Caki2 (cell line): ENCODE measurements around the gene AIFM1. TPM values are rescaled to one million over a fixed set of nuclear protein-coding genes. Genes with fewer than 3 reads are reported as not detected.

ENCODE experiments used
- DNase-seq: peaks from one replicate; pipeline ENCODE4 v3.0.0-alpha.2; 2015; ENCODE audit warnings: low read depth
- in situ Hi-C: cut with HindIII; loops from 2 replicates; pipeline ENCODE4 v1.10.0; 2016; ENCODE audit warnings: low sequenced_read_pairs, low pct_unique_long_range_greater_than_20kb, mixed read lengths
- total RNA-seq: library from RNA; depleted of rRNA; stranded (reverse); fragments of >200 nt; shearing (Covaris generic); gene quantifications from 2 replicates; pipeline ENCODE4 v1.2.3, GENCODE V29; 2014; ENCODE audit warnings: low replicate concordance; rRNA removed

AIFM1 gene
- 29.7 and 39.0 TPM in 2 replicates for total RNA-seq

DNA sequence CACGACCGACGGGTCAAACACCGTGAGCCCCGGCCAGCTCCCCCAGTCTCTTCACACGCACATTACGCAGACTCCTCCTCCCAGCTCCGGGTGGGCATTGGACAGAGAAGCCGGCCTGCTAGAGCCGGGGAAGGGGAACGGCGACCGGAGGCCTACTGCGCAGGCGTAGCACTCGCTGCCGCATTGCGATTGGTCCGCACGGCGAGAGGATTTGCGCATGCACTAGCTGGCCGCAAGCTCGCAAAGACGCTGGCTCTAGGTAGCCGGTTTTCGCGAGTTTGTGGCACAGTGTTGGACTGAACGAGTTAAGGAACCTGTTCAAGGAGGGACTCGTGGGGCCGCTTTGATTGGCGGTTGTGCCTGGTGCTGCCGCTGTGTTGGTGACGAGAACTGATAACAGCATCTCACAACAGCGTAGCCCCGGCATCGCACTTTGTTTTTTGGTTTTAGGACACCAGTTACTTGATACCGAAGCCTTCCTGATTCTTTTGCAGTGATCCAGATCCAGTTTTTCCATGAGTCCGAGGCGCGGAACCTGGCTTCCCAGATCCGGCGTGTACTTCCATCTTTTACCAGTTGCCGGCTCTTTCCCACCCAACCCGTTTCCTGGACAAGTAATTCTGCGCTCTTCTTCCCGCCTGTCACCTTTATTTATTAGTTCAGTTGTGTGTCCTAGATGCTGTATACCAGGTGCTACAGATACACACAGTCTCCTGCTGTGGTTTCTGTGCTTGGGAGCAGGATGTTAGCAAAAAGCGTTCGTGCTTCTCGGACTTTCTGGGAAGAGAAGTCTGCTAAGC lies at the start of gene AIFM1:
AIFM1 (minus strand) TSS at position 139 of the 800 bp plus-strand sequence. CDS start 185 bp downstream, outside the sequence.
- in situ Hi-C loops: no loop called here
- DNase-seq: peak; percentile 93

DNA sequence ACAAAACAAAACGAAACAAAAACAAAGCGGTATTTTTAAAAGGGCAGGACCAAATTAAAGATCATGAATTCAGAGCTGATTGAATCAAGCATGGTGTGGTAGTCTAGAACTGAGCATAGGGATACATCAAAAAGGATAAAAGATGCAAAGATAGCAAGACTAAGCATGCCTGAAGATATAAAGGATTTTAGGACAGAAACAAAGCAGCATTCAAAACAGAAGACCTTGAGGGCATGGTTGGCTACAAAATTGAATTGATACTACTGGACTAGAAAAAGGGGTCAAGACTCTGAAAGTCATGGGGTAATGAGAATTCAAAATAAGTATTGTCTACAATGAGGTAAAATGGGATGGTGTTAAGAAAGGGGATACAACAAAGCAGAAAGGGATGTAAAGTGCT lies 47.7 kb upstream of the AIFM1 start:
- DNase-seq: no peak
- in situ Hi-C loops: no loop called here

DNA sequence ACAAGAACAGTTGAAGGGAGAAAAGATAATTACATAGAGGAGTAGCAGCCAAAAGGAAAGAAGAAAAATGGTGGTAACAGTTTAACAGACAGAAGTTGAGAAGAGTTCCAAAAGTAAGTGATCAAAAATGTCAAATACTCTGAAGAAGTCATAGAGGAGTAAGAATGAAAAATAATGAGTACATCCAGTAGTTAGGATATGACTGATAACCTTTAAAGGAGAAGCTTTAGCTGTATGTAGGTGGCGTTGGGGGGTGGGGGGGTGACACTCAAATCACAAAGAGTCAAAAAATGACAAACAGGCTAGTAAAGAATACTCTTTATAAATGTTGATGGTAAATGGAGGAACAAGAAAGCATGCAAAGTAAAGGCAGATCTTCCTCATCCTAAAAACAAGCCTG lies 46.7 kb upstream of the AIFM1 start:
- in situ Hi-C loops: no loop called here
- no peak for DNase-seq

DNA sequence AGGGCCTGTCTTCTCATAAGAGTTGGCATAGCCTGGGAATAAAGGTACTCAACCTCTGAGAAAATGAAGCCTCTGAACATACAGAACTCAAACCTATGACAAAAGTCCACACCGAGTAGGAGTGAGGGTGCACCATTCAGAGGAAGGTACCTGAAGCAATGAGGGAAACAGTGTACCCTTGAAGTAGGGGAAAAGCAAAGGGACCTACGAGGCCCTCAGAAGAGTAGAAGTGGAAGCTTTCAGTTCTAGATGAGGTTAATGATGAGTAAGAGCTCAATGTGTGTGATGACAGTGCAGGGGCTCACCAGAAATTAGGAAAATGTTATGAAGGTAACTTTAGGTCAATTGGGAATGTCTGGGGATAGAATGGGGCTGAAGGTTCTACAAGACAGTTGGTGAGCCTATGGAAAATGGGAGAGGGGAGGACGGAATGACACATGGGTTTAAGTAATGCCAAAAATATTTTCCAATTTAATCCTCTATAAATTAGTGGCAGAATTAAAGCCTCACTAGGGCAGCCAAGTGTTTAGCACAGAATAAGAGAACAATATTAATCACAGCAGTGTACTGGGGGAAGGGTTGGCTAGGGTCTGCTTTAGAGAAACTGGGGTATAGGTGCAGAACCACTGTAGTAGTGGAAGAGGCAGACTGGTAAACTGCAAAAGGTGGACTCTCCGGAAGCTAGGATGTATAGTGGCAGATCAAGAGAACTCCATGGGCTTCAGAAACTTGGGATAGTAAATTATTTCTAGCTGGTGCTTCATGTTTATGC lies 46.0 kb upstream of the AIFM1 start:
- DNase-seq: no peak
- in situ Hi-C loops: no loop called here

DNA sequence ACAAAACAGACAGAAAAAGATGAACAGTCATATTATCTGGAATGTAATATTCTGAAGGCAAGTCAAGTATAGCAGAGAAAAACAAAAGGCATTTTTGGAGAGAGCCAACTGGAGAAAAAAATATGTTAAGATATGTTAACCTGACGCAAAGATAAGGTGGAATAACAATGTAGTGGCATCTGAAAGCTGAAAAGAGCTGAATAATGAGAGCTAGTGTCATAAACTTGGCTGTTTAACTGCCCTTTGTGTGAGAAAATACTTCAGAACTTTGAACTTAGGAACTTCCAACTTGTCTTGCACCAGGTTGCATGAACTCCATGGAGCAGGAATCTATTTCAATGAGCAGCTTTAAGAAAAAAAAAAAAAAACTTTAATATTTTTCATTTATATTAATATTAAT lies 39.0 kb upstream of the AIFM1 start:
- in situ Hi-C loops: no loop called here

DNA sequence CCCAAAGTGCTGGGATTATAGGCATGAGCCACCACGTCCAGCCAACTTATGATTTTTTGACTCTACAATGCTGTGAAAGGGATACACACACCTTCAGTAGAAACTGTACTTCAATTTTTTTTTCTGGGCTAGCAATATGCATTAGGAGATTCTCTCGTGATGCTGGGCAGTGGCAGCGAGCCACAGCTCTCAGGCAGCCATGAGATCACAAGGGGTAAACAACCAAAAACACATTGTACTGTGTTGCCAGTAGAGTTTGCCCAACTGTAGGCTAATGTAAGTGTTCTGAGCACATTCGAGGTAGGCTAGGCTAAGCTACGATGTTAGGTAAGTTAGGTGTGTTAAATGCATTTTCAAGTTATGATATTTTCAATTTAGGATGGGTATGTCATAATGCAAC lies 31.8 kb upstream of the AIFM1 start:
- in situ Hi-C loops: no loop called here

More for the DNA sequence above, 39.0 kb upstream of the AIFM1 start:
- DNase-seq: no peak

DNA sequence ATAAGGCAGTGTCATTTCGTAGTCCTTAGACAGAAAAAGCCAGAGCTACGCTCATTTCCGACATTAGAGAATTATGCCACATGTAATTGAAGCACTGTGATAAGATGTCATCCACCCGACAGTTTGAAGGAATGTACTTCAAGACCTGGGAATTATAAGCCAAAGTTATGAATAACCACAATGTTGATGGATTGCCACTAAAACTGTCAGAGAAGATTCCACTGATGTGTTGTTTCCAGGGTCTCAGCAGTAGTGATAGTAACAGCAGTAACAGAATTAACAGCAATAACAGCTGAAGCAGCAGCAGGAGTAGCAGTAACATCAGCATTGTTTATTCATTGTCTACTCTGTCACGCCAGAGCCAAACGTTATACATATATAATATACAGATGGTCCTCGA lies 30.8 kb upstream of the AIFM1 start:
- no peak for DNase-seq
- in situ Hi-C loops: no loop called here

More for the DNA sequence above, 31.8 kb upstream of the AIFM1 start:
- no peak for DNase-seq

DNA sequence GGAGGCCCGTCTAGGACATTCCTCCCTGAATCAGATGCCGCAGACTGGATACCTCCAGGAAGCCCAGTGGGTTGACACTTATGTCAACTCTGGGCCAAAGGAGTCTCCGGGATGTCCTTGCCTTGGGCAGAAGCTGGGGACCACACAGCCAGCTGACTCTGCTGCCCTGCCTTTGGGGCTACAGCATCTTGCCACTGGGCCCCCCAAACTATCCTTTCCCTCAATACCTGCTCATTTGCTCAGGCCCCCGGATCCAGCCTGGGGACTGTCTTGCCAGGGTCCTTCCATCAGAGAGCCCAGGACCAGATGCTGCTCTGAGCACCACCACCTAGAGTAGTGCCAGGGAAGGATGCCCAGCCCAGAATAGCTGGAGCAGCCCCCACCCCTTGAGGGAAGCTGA lies 25.2 kb upstream of the AIFM1 start:
- no peak for DNase-seq
- in situ Hi-C loops: no loop called here

DNA sequence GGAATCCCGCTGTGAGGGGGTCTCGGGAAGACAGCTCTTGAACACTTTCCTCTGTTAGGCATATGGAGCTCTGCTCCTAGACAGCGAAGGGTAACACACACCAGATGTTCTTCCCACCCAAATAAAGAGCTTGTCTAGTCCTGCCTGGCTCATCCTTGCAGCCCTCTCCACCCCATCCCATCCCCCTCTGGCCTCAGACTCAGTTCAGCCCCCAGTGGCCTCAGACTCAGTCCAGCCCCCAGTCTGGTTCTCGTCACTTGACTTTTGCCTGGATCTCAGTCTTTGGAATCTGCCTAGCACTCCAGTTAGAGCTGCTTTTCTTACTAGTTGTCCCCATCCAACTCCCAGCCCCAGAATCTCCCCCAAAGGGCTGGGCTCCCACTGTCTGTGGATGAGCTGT lies 21.0 kb upstream of the AIFM1 start:
- in situ Hi-C loops: no loop called here
- DNase-seq: no peak

DNA sequence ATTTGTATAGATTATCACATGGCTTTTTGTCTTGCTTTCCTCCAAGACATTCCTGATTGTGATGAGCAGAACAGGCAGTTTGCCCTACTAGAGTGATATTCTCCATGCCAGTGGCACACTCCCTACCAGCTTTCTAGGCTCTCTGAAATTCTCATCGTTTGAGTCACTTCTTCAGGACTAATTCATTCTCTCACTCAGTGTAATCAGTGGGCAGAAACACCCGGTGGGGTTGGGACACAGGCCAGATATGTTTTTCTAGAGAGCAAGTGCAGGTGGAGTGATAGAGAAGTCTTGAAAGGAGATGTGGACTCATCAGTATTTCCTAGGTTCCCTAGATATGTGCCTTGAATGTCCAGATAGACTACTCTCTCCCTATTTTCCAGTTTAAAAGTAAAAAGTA lies 19.2 kb upstream of the AIFM1 start:
- DNase-seq: no peak
- in situ Hi-C loops: no loop called here

DNA sequence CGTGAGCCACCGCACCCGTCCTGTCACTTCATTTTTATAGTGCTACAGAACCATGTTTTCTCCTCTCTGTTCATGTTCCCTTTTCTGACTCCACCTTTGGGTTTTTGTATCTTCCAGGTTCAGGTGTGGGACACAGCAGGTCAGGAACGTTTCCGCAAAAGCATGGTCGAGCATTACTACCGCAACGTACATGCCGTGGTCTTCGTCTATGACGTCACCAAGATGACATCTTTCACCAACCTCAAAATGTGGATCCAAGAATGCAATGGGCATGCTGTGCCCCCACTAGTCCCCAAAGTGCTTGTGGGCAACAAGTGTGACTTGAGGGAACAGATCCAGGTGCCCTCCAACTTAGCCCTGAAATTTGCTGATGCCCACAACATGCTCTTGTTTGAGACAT lies 18.5 kb upstream of the AIFM1 start:
- no peak for DNase-seq
- in situ Hi-C loops: no loop called here

DNA sequence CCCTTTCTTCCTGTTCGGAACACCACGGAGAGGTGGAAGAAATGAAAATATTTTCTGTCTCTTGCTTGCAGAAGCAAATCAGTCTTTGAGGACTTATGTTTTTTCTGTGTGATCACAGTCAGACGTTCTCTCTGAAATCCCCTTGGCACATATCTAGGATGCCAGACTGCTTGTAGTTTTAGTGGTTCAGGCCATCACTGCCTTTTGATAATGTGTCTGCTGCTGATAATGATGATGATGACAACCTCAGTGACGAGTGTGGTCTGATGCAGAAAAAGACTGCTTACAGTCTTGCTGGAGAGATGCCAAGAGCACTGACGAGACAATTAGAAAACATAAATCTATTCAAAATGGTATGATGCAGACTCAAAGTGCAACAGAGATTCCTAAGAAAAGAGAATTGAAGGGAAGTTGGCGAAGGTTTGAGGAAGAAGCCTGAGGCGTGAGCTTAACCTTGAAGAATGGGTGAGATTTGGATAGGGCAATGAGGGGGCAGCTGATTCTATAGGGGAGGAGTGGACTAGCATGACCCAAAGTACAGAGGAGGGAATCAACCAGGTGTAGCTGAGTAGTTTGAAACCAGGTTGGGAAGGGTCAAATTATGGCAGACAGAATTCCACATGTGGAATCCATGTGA lies 14.1 kb upstream of the AIFM1 start:
- DNase-seq: no peak
- in situ Hi-C loops: no loop called here

DNA sequence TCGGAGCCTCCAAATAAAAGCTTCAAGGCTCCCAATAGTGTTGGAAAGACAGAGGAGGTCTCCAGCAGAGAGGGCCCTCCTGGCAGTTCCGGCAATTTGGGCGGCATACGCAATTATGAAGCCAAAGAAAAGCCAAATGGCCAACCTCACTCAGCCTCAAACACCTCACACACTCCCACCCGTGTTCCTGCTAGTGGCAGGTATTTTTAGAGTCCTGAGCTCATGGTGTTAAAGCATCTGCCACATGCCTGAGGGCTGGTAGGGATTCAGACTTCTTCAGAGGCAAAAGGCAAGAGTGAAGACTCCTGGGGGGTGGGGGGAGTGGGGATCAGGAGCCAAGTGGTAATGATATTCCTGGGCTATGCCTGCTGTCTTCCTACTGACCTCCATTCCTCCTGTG lies 13.5 kb upstream of the AIFM1 start:
- DNase-seq: no peak
- in situ Hi-C loops: no loop called here

DNA sequence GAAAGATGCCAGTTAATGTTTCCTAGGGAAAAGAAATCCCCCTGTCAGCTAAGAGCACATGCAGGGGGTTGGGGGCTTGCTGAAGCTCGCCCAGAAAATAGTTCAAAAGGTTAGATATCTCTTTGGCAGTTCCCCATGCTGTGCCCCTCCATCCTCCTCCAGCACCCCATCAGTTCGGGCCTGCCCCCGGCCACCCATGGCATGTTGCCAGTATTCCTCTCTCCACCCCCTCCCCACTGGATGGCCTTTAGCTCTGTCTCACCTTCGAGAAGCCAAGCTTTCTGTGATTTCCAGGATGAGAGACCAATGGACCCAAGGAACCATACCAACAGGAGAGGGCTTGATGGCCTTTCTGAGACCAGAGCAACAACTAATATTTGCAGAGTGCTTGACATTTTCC lies 11.3 kb upstream of the AIFM1 start:
- in situ Hi-C loops: no loop called here
- no peak for DNase-seq

DNA sequence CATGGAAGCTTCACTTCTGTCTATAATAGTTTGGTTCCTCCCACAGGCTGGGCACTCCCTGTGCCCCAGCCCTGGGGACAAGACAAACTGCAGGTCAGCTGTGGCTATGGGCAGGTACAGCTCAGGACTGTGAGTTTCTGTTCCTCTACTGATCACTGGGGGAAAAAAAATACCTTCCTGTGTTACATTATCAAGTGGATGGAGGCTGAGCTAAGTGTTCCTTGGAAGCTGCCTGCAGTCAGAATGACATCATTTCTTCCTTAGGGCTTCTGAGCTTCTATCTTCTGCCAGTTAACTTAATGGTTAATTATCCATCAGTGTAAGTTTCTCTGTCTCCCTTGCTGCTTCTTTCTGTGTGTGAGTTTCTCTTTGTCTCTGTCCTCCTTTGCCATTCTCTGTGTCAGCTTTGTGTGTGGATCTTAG lies 10.7 kb upstream of the AIFM1 start:
- in situ Hi-C loops: no loop called here
- DNase-seq: no peak

DNA sequence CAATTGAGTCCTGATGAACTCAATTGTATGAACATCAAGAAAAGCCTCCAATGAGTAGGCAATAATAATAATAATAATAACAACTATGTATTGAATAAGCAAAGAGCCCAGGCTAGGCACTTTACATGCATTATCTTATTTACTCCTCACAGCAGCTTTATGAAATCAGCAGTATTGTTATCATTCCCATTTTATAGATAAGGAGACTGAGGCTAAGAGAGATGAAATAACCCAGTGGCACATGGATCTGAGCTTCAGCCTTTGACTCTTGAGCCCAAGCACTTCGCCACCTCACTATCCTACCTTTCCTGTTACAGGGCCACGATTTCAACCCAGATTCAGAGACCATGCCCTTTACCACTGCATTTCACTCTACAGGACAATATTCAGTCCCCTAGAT lies 9.3 kb upstream of the AIFM1 start:
- no peak for DNase-seq
- in situ Hi-C loops: no loop called here

DNA sequence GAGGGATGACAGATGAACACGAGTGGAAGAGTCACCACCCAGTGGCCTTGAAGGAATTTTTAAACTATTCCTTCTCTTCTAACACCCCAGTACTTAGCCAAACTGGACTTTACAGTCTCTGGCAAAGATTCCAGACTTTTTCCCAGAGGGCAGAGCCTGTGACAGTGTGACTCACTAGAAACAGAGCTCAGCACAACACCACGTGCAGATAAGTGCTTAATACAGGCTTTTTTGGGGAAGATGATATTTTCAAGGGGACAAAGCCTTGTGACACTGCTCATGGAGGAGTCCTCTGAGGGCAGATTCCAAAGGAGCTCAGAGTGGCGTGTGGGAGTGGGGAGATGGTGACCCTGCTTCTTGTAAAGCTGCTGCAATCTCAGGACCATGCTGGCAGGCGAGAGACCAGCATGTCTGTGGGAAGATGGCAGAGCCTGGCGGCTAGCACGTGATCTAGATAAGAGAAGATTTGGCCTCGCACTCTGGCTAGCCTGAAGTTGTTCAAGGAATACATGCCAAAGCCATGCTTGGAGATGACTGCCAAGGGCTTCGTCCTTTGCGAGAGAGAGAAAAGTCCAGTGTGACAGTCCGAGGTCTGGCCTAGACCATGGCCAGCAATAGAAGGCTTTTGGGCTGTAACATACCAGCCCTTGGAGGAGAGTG lies 8.5 kb upstream of the AIFM1 start:
- in situ Hi-C loops: no loop called here

DNA sequence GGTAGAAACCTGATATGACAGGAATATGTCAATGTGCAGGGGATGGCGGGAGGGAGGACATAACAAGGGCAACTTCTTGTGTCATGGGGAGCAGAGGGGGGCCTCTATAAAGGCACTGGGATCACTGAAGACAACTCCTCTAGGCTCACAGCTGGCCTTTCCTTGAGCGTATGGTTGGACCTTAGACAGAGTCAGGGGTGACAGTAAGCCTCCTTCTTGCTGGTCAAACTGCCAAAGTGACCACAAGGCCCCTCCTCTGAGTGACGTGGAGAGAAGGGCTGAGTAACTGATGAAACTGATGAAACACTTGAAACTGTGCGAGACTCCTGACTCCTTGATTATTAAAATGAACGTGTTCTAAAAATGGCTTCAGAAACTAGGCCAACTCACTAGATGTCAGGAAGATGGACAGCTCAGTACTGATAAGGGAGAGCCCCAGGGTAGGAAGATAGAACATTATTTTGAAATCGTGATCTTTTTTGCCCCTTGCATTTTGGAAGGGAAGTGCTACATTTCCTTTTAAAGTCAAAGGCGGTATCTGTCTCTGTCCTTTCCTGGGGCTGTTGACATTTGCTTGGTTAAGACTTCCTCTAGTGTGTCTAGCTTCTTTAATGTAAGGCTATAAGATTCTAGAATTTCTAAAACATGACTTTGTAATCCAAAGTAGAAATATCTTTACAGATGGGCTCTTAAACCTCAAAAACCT lies 7.7 kb upstream of the AIFM1 start:
- in situ Hi-C loops: no loop called here
- no peak for DNase-seq

More for the DNA sequence above, 8.5 kb upstream of the AIFM1 start:
- DNase-seq: no peak
